Activated CD4-positive, alpha-beta memory T cell treated with anti-CD3 and anti-CD28 coated beads for 36 hours (primary cell): ENCODE results near the gene NIPAL3. TPM values are rescaled to one million over a fixed set of nuclear protein-coding genes. Genes with fewer than 3 reads are reported as not detected.

Experiments
- CTCF ChIA-PET: fragments of 350-600 bp; sonication (Branson Sonifier 250); formaldehyde crosslinking; loops from one replicate; lab custom pipeline; 2021; ENCODE audit warnings: antibody characterized with exemption, inconsistent platforms; lab: Charles Lee
- POLR2A ChIA-PET: fragments of 350-600 bp; sonication (Branson Sonifier 250); formaldehyde crosslinking; loops from one replicate; lab custom pipeline; 2021; ENCODE audit warnings: antibody characterized with exemption; lab: Charles Lee
- DNase-seq: peaks from one replicate; pipeline ENCODE4 v3.0.0-alpha.2; 2020
- H3K27ac Mint-ChIP-seq: one replicate; pipeline ENCODE4 v1.8.0; 2021; ENCODE audit warnings: mixed read lengths
- H3K27me3 Mint-ChIP-seq: one replicate; pipeline ENCODE4 v1.8.0; 2021; ENCODE audit warnings: mixed read lengths
- H3K36me3 Mint-ChIP-seq: one replicate; pipeline ENCODE4 v1.8.0; 2021; ENCODE audit warnings: mixed read lengths
- H3K4me1 Mint-ChIP-seq: one replicate; pipeline ENCODE4 v1.8.0; 2021; ENCODE audit warnings: low read depth, mixed read lengths
- H3K4me3 Mint-ChIP-seq: one replicate; pipeline ENCODE4 v1.8.0; 2021; ENCODE audit warnings: mild to moderate bottlenecking, mixed read lengths
- H3K9me3 Mint-ChIP-seq: one replicate; pipeline ENCODE4 v1.8.0; 2021; ENCODE audit warnings: mixed read lengths
- intact Hi-C: fragments of 100-400 bp; cut with micrococcal nuclease; formaldehyde crosslinking; loops from one replicate; pipeline ENCODE4 v1.15.1; 2023
- total RNA-seq, 2 experiments: library from RNA; stranded (reverse); gene quantifications; one replicate each; pipeline ENCODE4 v1.2.3, GENCODE V29; 2021

NIPAL3 gene
- total RNA-seq, 2 experiments from 2014 or later, result 39.3 to 42.4 TPM

DNA sequence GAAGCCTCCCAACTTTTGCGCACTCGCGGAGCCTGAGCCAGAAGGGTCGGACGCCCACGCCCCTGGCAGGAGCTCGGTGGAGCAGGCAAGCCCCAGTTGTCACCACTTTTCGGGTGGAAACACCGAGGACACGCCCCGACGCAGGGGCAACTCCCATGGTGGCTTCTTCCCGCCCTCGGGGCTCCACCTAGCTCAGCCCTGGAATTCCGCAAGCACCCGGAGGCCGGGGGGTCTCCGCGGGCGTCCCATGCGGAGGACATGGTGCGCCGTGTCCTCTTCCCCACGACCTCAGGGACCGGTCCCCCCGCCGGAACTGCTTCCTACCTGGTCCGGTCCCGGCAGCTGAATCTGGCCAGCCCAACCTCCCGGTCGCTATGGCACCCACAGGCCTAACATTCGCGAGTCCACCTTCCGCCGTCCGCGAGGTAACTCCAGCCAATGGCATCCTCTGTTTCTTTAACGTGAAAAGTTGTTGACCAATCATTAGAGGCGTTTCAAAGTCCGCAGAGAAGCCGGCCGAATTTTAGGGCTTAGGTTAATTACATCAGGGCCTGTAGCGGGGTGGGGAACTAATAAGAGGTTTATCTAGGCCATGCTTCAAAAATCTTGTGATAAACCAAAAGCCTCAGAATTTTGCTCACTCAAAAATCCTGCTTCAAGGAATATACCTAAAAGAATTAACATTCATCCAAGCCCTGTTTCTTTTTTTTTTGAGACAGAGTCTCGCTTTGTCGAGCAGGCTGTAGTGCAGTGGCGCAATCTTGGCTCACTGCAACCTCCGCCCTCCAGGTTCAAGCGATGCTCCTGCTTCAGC, 2.0 kb upstream of the NIPAL3 start, which contains the start of gene STPG1:
TSS of gene STPG1 (minus strand) at position 433 of the 814 bp plus-strand sequence. CDS start 12,394 bp downstream, outside the sequence.
- ChIA-PET CTCF (interaction anchor here (0.8 to 8.8 kb wide), 10 partner anchors 12 to 263 kb away, joined by 3 to 107 read pairs (median 29); no protein-coding TSS in a partner anchor), POLR2A (interaction anchor here (0.9 to 1.6 kb wide), 7 partner anchors 26 to 229 kb away, joined by 3 to 7 read pairs (median 4); partner anchors contain the start of gene RCAN3)
- DNase-seq, result peak; percentile 91
- intact Hi-C loops, result loop anchor here (10.0 kb wide), 2 partner anchors 459 to 821 kb away; partner anchors contain the start of genes PNRC2 and SYF2
- Mint-ChIP-seq H3K27ac (peak within 1 kb of the TSS; percentile 80), H3K27me3 (no peaks in the 10 kb centered on the region), H3K36me3 (no peaks in the 10 kb centered on the region), H3K4me1 (peaks cover 35% of the 10 kb centered on the region), H3K4me3 (peak within 1 kb of the TSS; percentile 86), H3K9me3 (no peaks in the 10 kb centered on the region)

DNA sequence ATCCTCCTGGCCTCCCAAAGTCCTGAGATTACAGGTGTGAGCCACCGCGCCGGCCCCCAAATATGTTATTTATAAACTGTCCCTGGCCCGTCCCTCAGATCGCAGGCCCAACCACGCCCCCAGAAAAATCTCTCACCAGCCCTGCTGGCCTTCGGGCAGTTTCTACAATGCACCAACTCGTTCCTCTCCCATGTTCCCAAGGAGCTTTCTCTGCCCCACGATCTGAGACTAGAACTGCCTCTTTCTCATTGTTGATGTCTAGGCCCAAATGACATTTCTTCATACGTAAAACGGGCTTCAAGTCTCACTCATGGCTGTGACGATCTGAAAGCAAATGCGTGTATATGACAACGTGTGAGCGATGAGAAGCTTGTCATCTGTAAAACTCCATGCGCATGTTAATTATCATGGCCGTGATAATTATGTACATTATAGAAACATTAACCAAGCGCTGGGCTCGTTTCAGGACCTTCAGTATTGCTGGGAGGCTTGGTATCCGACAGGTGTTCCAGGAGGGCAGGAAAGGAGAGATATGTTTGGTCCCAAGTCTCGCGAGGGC, 748 bp upstream of the NIPAL3 start:
- CTCF ChIA-PET, result interaction anchor here (0.7 to 8.8 kb wide), 49 partner anchors 10 to 330 kb away, joined by 3 to 107 read pairs (median 5); partner anchors contain the start of genes CLIC4, RCAN3 and SRRM1
- POLR2A ChIA-PET, result interaction anchor here (0.7 to 4.0 kb wide), 11 partner anchors 9 to 456 kb away, joined by 3 to 36 read pairs (median 3); partner anchors contain the start of genes PNRC2 and RCAN3
- peak overlapping the region; percentile 73 for H3K27ac Mint-ChIP-seq
- no peaks in the 10 kb centered on the region for H3K27me3 Mint-ChIP-seq
- DNase-seq, result no peak
- intact Hi-C loops, result loop anchor here (1.0 to 10.0 kb wide), 11 partner anchors 66 to 820 kb away; partner anchors contain the start of genes PNRC2, SRSF10 and SYF2
- peaks cover 46% of the 10 kb centered on the region for H3K4me1 Mint-ChIP-seq
- peak overlapping the region; percentile 98 for H3K4me3 Mint-ChIP-seq
- H3K36me3 Mint-ChIP-seq, result peaks cover 12% of the 10 kb centered on the region
- no peaks in the 10 kb centered on the region for H3K9me3 Mint-ChIP-seq

DNA sequence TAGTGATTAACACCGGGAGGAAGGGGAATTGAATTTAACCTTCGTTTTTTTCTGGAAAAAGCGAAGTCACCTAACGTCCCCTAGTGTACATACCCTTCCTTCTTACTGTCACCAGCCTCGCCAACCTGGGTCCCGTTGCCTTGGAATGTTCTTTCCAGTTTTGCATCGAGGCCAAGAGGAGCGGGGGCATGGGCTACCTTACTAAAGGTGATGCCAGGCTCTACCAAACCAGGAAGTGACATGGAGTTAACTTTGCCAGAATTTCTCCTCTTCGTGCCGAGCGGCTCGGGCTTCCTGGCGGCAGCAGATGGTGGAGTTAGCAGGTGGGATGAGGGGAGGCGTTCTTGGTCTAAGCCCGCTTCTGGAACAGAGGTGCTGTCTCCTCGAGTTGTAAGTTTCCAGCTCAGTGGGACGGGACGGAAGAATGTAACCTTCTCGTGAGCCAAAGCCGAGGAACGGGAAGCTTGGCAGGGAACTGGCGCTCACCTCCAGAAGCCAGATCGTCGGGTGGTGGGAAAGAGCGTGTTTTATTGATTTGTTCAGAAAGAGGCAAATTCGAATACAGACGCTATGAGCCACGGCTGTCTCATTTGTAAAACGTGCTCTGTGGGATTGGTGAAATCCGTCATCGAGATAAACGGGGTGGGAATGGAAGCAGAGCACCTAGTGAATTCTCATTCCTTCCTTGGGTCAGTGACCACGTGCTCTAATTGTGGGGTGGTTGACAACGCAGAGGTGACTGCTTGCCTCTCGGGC, 486 bp downstream of the NIPAL3 start:
- H3K27me3 Mint-ChIP-seq, result no peaks in the 10 kb centered on the region
- ChIA-PET CTCF (interaction anchor here (0.6 to 8.8 kb wide), 56 partner anchors 9 to 419 kb away, joined by 3 to 107 read pairs (median 5); partner anchors contain the start of genes CLIC4, RCAN3 and SRRM1), POLR2A (interaction anchor here (0.7 to 4.0 kb wide), 6 partner anchors 65 to 120 kb away, joined by 3 to 36 read pairs (median 5); partner anchors contain the start of gene RCAN3)
- no peaks in the 10 kb centered on the region for H3K9me3 Mint-ChIP-seq
- DNase-seq, result peak; percentile 16
- intact Hi-C loops, result loop anchor here (1.0 to 10.0 kb wide), 11 partner anchors 65 to 819 kb away; partner anchors contain the start of genes PNRC2, SRSF10 and SYF2
- H3K36me3 Mint-ChIP-seq, result peaks cover 20% of the 10 kb centered on the region
- H3K27ac Mint-ChIP-seq, result peak overlapping the region; percentile 89
- peaks cover 57% of the 10 kb centered on the region for H3K4me1 Mint-ChIP-seq
- peak overlapping the region; percentile 98 for H3K4me3 Mint-ChIP-seq

DNA sequence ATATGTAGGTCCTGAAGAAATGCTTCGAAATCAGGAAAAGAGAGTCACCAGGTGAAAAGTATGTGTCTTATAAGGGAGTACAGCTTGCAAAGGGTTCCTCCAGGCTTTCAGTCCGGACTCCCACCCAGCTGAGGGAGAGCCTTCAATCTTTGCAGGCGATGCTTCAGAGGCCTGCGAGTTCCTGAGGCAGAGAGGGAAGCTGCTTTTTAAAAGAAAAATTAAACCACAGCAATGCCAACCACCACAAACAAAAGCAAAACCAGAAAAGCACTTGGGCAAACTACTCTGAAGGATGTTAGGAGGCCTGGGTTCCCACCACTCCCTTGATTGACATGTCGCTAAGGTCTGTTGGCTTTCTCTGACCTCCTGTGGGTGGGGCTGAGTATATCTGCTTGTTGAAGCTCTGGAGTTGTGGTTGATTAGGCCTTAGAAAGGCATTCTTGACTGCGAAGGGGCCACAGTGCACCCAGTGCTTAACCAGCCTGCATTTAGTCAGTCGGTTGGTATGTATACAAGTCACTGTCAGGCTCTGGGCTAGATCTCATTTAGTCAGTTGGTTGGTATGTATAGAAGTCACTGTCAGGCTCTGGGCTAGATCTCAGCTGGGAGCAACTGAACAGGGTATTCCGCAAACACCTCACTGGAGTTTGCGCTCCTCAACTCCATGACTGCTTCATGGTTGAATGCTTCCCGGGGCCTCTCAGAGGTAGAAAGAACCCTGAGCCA, 1.2 kb downstream of the NIPAL3 start:
- Mint-ChIP-seq H3K36me3 (peaks cover 26% of the 10 kb centered on the region), H3K27me3 (no peaks in the 10 kb centered on the region), H3K9me3 (no peaks in the 10 kb centered on the region), H3K4me3 (peak overlapping the region; percentile 98), H3K4me1 (peaks cover 59% of the 10 kb centered on the region), H3K27ac (peak overlapping the region; percentile 89)
- DNase-seq, result peak; percentile 67
- intact Hi-C loops, result loop anchor here (5.0 to 10.0 kb wide), 3 partner anchors 435 to 818 kb away; partner anchors contain the start of genes PNRC2, SRSF10 and SYF2
- ChIA-PET POLR2A (interaction anchor here (2.1 to 4.0 kb wide), 2 partner anchors 85 to 119 kb away, joined by 9 to 36 read pairs; partner anchors contain the start of gene RCAN3), CTCF (interaction anchor here (0.6 to 8.8 kb wide), 22 partner anchors 8 to 582 kb away, joined by 3 to 107 read pairs (median 12); partner anchors contain the start of gene RCAN3)

DNA sequence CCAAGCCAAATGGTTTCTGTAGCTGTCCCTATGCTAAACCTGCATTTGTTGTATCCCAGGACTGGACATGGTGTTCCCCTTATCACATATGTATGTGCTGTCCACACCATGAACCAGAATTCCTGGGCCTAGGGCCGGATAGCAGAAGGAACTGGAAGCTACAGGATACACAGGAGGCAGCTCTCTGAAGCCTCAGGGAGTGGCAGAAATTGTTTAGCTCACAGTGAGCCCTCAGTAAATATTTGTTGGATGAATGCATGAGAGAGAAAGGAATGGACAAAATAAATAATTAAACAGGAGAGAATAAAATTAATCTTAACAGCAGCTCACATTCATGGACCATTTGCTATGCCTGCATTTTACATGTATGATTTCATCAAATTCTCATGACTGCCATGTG, 2.1 kb downstream of the NIPAL3 start:
- CTCF ChIA-PET, result interaction anchor here (0.6 to 8.8 kb wide), 12 partner anchors 26 to 267 kb away, joined by 3 to 107 read pairs (median 10); no protein-coding TSS in a partner anchor
- no peaks in the 10 kb centered on the region for H3K27me3 Mint-ChIP-seq
- peaks cover 33% of the 10 kb centered on the region for H3K36me3 Mint-ChIP-seq
- peak overlapping the region; percentile 98 for H3K4me3 Mint-ChIP-seq
- no peak for DNase-seq
- H3K9me3 Mint-ChIP-seq, result no peaks in the 10 kb centered on the region
- POLR2A ChIA-PET, result interaction anchor here (4.0 kb wide), 1 partner anchor 85 kb away, joined by 36 read pairs; the partner anchor contains the start of gene RCAN3
- H3K27ac Mint-ChIP-seq, result no peak overlapping the region
- H3K4me1 Mint-ChIP-seq, result peaks cover 58% of the 10 kb centered on the region
- intact Hi-C loops, result loop anchor here (5.0 to 10.0 kb wide), 3 partner anchors 435 to 817 kb away; partner anchors contain the start of genes PNRC2, SRSF10 and SYF2

DNA sequence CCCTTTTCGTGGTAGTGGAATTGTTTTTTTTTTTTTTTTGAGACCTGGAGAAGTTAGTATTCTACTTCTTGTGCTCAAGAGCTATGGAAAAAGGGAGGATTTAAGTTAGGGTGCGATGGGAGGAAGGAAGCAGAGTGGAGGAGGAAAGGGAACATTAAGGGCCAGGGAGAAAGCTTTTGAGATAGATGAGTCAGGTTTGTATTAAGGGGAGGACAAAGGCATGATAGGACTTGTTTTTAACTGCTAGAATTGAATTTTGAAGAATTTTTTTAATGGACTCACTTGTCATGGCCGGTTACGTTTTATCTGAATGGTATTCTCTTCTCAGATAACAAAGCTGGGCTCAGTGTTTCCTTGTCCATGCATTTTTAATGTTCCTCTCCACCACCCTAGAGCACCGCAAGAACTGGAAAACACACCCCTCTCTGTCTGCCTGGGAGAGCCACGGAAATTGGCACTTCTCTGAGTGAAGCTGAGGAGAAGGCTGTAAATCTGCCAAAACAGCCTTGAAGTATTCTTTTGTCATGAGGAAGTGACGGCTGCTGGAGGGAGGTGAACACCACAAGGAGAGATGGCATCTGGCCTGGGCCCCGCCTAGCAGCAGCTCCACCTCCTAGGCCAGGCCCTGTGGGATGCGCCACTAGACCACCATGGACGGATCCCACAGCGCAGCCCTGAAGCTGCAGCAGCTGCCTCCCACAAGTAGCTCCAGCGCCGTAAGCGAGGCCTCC, 3.5 kb downstream of the NIPAL3 start:
- no peaks in the 10 kb centered on the region for H3K9me3 Mint-ChIP-seq
- no peak for DNase-seq
- H3K27ac Mint-ChIP-seq, result no peak overlapping the region
- peaks cover 40% of the 10 kb centered on the region for H3K36me3 Mint-ChIP-seq
- intact Hi-C loops, result loop anchor here (5.0 to 10.0 kb wide), 3 partner anchors 437 to 816 kb away; partner anchors contain the start of genes PNRC2, SRSF10 and SYF2
- ChIA-PET POLR2A (no interaction called here), CTCF (interaction anchor here (0.6 to 8.8 kb wide), 5 partner anchors 9 to 220 kb away, joined by 3 to 107 read pairs (median 4); no protein-coding TSS in a partner anchor)
- H3K27me3 Mint-ChIP-seq, result no peaks in the 10 kb centered on the region
- H3K4me1 Mint-ChIP-seq, result peaks cover 68% of the 10 kb centered on the region
- no peak overlapping the region for H3K4me3 Mint-ChIP-seq

DNA sequence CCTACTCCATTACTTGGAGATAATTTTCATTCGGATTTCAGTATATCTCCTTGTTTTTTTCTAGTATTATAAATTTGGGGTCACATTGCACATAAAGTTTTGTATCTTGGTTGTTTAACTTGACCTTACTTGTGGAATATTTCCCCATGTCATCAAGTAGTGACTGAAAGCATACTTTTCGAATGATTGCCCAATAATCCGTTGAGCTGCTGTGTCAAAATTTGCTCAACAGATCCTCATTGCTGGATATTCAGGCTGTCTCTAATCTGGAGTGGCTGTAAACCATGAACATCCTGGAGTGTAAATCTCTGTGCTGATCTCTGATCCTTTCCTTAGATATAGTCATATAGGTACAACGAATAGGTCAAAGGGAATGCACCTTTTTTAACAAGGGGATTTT, 4.9 kb downstream of the NIPAL3 start:
- H3K4me1 Mint-ChIP-seq, result peaks cover 66% of the 10 kb centered on the region
- H3K27ac Mint-ChIP-seq, result no peak overlapping the region
- no peaks in the 10 kb centered on the region for H3K27me3 Mint-ChIP-seq
- H3K4me3 Mint-ChIP-seq, result no peak overlapping the region
- H3K9me3 Mint-ChIP-seq, result no peaks in the 10 kb centered on the region
- intact Hi-C loops, result no loop called here
- H3K36me3 Mint-ChIP-seq, result peaks cover 44% of the 10 kb centered on the region
- ChIA-PET POLR2A (no interaction called here), CTCF (interaction anchor here (2.2 kb wide), 1 partner anchor 167 kb away, joined by 10 read pairs; no protein-coding TSS in a partner anchor)
- no peak for DNase-seq

DNA sequence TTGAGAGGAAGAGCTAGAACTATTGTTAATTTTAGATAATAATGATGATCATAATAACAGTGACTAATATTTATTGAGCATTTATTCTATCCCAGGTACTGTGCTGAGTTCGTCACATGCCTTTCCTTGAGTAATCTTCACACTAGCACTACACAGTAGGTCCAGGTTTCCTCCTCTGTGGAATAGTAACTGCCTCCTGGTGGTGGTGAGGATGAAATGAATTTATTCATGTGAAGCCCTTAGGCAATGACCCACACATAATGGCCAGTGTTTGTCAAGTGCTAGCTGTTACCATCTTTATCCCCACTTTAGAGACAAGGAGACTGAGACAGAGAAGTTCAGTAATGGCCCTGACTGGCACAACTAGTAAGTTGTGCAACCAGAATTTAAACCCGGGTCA, 5.9 kb downstream of the NIPAL3 start:
- ChIA-PET CTCF (interaction anchor here (0.9 to 2.2 kb wide), 3 partner anchors 166 to 223 kb away, joined by 3 to 10 read pairs (median 3); no protein-coding TSS in a partner anchor), POLR2A (no interaction called here)
- no peaks in the 10 kb centered on the region for H3K9me3 Mint-ChIP-seq
- DNase-seq, result no peak
- intact Hi-C loops, result no loop called here
- no peak overlapping the region for H3K27ac Mint-ChIP-seq
- H3K4me1 Mint-ChIP-seq, result peaks cover 66% of the 10 kb centered on the region
- H3K4me3 Mint-ChIP-seq, result no peak overlapping the region
- H3K36me3 Mint-ChIP-seq, result peaks cover 49% of the 10 kb centered on the region
- no peaks in the 10 kb centered on the region for H3K27me3 Mint-ChIP-seq

DNA sequence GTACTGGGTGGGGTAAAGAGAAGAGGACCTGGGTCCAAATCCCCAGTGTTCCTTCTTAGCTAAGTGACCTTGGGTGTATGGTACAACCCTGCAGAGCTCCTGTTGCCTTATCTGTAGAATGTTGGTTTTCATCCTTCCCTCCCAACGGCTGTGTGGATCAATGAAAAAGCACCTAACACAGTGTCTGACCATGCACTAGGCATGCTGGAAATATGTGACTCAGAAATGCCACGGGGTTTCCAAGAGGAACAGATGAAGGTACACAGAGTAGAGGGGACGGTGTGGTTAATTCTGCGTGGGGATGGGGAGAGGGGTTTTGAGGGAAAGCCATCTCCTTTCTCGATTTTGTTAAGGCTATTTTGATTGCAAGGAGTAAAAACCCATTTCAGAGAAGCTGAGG, 8.6 kb downstream of the NIPAL3 start:
- ChIA-PET POLR2A (interaction anchor here (1.2 to 1.7 kb wide), 3 partner anchors 9 to 116 kb away, joined by 3 to 4 read pairs (median 3); partner anchors contain the start of gene NIPAL3), CTCF (interaction anchor here (0.7 to 3.3 kb wide), 5 partner anchors 9 to 614 kb away, joined by 3 to 34 read pairs (median 4); partner anchors contain the start of genes NIPAL3 and STPG1)
- intact Hi-C loops, result no loop called here
- H3K4me1 Mint-ChIP-seq, result peaks cover 52% of the 10 kb centered on the region
- no peak overlapping the region for H3K4me3 Mint-ChIP-seq
- H3K27me3 Mint-ChIP-seq, result no peaks in the 10 kb centered on the region
- DNase-seq, result peak; percentile 21
- peak overlapping the region; percentile 9 for H3K27ac Mint-ChIP-seq
- H3K9me3 Mint-ChIP-seq, result no peaks in the 10 kb centered on the region
- H3K36me3 Mint-ChIP-seq, result peaks cover 44% of the 10 kb centered on the region
